Heart left ventricle (tissue), 16 donors: ENCODE data around the gene FILIP1. TPM values are rescaled to one million over a fixed set of nuclear protein-coding genes. Genes with fewer than 3 reads are reported as not detected.

ENCODE experiments used
- ATAC-seq, 4 donors: fragments of 200-7000 bp; cut with Tn5 transposase; one replicate each; pipeline ENCODE4 v1.9.1; 2020 to 2022; ENCODE audit warnings: moderate library complexity in 4 of 4, mild to moderate bottlenecking in 3 of 4, moderate number of reproducible peaks in 1 of 4
- DNase-seq, 5 donors: peaks; one replicate each; pipeline ENCODE4 v3.0.0-alpha.2; 2020
- H3K27ac ChIP-seq, 12 donors: fragments of 200-600 bp; sonication (generic) in 4 of 12; one replicate each; pipeline versions ENCODE4 v1.5.0 to v1.8.0; 2016 to 2022; ENCODE audit warnings: mild to moderate bottlenecking in 2 of 12
- H3K27me3 ChIP-seq, 9 donors: fragments of 200-600 bp; sonication (generic) in 2 of 9; one replicate each; pipeline versions ENCODE4 v1.5.1 to v1.8.0; 2016 to 2022; ENCODE audit warnings: mild to moderate bottlenecking in 3 of 9
- H3K36me3 ChIP-seq, 9 donors: fragments of 200-600 bp; sonication (generic) in 2 of 9; one replicate each; pipeline versions ENCODE4 v1.5.0 to v1.8.0; 2018 to 2022; ENCODE audit warnings: mild to moderate bottlenecking in 2 of 9
- H3K4me1 ChIP-seq, 12 donors: fragments of 200-600 bp; sonication (generic) in 4 of 12; one replicate each; pipeline versions ENCODE4 v1.5.0 to v1.8.0; 2016 to 2022; ENCODE audit warnings: mild to moderate bottlenecking in 3 of 12
- H3K4me3 ChIP-seq, 12 donors: fragments of 200-600 bp; sonication (generic) in 4 of 12; one replicate each; pipeline versions ENCODE4 v1.5.0 to v1.8.0; 2017 to 2022; ENCODE audit warnings: mild to moderate bottlenecking in 9 of 12, moderate library complexity in 4 of 12
- H3K9me3 ChIP-seq, 12 donors: fragments of 200-600 bp; sonication (generic) in 4 of 12; one replicate each; pipeline versions ENCODE4 v1.5.0 to v1.8.0; 2016 to 2022; ENCODE audit warnings: mild to moderate bottlenecking in 1 of 12
- POLR2A ChIP-seq, 2 donors: fragments of 450-650 bp; IDR thresholded peaks; one replicate each; pipeline ENCODE4 v1.6.1; 2017; ENCODE audit warnings: antibody characterized with exemption in 2 of 2, mild to moderate bottlenecking in 2 of 2, moderate library complexity in 2 of 2
- WGBS, 4 donors: extraction: QIAGEN DNeasy Blood & Tissue Kit in 2 of 4; methylation state at CpG; one replicate each; pipeline versions ENCODE4 v1.1.5 to v1.1.7; 2013 to 2018; 5-methylcytosine and 5-hydroxymethylcytosine counted together
- intact Hi-C, 10 donors: fragments of 100-400 bp; cut with DNase I; formaldehyde crosslinking; loops; one replicate each; pipeline versions ENCODE4 v1.11.1 to v1.14.2; 2022
- polyA plus RNA-seq, 2 donors: library from polyadenylated mRNA; stranded (reverse); fragments of 200-250 nt; gene quantifications; one replicate each; pipeline ENCODE4 v1.2.3, GENCODE V29; 2013
- total RNA-seq, 9 donors: library from RNA; depleted of rRNA in 2 of 9; stranded (reverse); fragments of >200 nt in 2 of 9; fragmentation: NEBNext Ultra II Directional in 3 of 9; extraction: Animal tissue kit (Norgen Biotek cat#: 25700) in 3 of 9; gene quantifications; one replicate each; pipeline versions ENCODE4 v1.1.0 to v1.2.4, GENCODE V29; 2016 to 2023
- TF ChIP-seq, protein P1 (sequence below), 12 donors: fragments of 200-600 bp; sonication (generic) in 4 of 12; IDR thresholded peaks; one replicate each; pipeline versions ENCODE4 v1.5.0 to v1.8.0; 2018 to 2022; ENCODE audit warnings: antibody characterized with exemption in 12 of 12, mild to moderate bottlenecking in 5 of 12
- donor health status: ischemic (EF 13 %, LVEDD 7.1; RV severe dilation, severe dysfunction).
- donor health status: healthy with polysubstance abuse.
- donor health status: DM: no; HTN: yes; CAD: no.
- donor health status: DM: no; HTN: no; CAD: no.
- donor health status: ischemic (EF 25% LVEDD 6.9; RV normal size, moderate dysfunction).
- donor health status: ischemic (EF 25% LVEDD 5.7; RV mildly dilated, moderate dysfunction).
- donor health status: healthy.
- donor health status: DM: yes; HTN: yes; CAD: no.
- donor health status: ischemic (EF 35%, LVEDD 5.7; RV mildly dilated, moderate dysfunction).
- donor health status: nonischemic (EF 11% LVEDD 7.7; RV severe dilation, severe dysfunction).
- donor health status: DM: yes; HTN: yes; CAD: no.
- donor health status: PGD.
- donor health status: ischemic (EF 29% LVEDD 5.4; RV normal size, mild dysfunction).
- donor health status: nonischemic (EF 23%, LVEDD 6.1; RV moderate dilation, normal function).

FILIP1 gene
- total and polyA plus RNA-seq, 11 donors = 49.2 to 230 (median 158) TPM

DNA sequence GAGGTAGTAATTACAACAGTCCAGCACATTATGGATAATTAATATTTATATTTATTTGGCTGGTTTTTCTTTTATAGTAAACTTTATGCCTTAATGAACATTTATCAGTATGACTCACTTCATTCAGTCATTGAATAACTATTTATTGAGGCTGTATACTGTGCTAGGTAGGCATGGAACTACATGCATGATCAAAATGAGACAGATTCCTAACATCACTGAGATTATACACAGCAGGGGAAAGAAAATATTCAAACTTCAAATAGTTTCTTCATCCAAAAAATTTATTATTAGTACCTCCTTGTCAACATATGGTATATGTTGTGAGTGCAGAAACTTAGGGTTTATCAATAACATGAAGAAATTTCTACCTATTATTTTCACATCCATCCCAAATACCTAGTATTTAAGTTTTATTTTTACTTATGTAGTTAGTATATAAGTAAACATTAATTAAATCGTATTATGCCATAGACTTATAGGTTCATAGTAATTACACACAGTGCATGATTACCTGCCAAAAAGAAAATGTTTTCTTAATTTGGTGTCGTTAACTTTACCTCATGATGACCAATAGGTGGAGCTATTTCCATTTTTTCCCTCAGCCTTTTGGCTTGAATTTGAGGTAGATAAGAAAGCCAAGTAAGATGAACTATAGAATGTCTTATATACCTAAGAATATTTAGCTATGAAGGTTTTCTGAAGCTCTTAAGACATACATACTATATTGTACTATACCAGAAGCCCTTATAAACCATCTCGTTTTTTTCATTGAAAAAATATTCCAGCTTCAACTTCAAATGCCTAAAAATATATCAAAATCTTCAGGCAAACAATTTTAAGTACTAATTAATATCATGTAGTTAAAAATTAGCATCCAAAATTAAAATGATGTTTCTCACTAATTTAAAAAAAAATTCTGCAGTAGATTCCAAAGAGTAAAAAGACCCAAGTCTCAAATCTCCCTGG, 196.5 kb downstream of the FILIP1 start:
- Histone ChIP-seq H3K36me3 (peaks cover 0 to 35% (median 3%) of the 10 kb centered on the region in 9 donors), H3K4me1 (peaks cover 0 to 31% (median 21%) of the 10 kb centered on the region in 12 donors), H3K27ac (no peak overlapping the region), H3K4me3 (no peak overlapping the region), H3K9me3 (no peaks in the 10 kb centered on the region), H3K27me3 (no peaks in the 10 kb centered on the region)
- 20 to 23% (median 21%) methylated on average over 3 of the region's 3 CpGs for WGBS, 4 donors
- TF ChIP-seq, protein P1, sequence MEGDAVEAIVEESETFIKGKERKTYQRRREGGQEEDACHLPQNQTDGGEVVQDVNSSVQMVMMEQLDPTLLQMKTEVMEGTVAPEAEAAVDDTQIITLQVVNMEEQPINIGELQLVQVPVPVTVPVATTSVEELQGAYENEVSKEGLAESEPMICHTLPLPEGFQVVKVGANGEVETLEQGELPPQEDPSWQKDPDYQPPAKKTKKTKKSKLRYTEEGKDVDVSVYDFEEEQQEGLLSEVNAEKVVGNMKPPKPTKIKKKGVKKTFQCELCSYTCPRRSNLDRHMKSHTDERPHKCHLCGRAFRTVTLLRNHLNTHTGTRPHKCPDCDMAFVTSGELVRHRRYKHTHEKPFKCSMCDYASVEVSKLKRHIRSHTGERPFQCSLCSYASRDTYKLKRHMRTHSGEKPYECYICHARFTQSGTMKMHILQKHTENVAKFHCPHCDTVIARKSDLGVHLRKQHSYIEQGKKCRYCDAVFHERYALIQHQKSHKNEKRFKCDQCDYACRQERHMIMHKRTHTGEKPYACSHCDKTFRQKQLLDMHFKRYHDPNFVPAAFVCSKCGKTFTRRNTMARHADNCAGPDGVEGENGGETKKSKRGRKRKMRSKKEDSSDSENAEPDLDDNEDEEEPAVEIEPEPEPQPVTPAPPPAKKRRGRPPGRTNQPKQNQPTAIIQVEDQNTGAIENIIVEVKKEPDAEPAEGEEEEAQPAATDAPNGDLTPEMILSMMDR (IDR thresholded peaks at IDR 0.05) = peak; percentile 65 to 87 (median 78)
- TF ChIP-seq POLR2A (IDR thresholded peaks at IDR 0.05) = no peak
- intact Hi-C loops = loop anchor here in 9 of 10 donors (1.0 to 10.0 kb wide), 9 partner anchors 55 to 230 kb away; no protein-coding TSS in a partner anchor
- ATAC-seq (peak in 3 of 4 donors; percentile 34 to 46 (median 36)), DNase-seq (no peak)

- no peak for ATAC-seq
These were observed 201.0 kb downstream of the FILIP1 start for GRCh38 chr6:75292555-75292954.

DNA sequence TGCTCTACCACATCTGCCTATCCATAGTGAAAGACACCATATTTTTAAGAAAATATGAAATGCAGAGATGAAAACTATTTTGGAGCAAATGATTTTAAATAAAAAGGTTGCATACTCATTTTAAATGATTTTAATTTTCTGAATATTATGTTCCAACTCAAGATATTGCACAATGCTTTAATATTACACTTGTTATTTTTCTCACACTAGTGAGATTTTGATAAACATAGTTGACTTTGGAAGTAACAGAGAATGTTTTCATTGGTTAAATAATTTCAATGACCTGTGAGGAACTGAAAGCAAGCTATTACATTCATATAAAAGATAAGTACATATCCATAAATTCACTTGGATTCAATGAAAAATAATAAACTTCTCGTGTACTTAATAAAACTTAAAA, 201.9 kb downstream of the FILIP1 start:
- no peak for DNase-seq
- H3K4me1 ChIP-seq = peaks cover 0 to 34% (median 7%) of the 10 kb centered on the region in 12 donors
- no peak for ATAC-seq
- no peaks in the 10 kb centered on the region for H3K27me3 ChIP-seq
- H3K27ac ChIP-seq = peak overlapping the region in 1 of 12 donors; percentile 22
- peaks cover 0 to 44% (median 6%) of the 10 kb centered on the region in 9 donors for H3K36me3 ChIP-seq
- WGBS, 4 donors = 76 to 88% (median 85%) methylated on average over 1 of the region's 1 CpG
- H3K9me3 ChIP-seq = no peaks in the 10 kb centered on the region
- H3K4me3 ChIP-seq = no peak overlapping the region
- no peak for TF ChIP-seq POLR2A (IDR thresholded peaks at IDR 0.05)
- TF ChIP-seq, protein P1 (IDR thresholded peaks at IDR 0.05) = no peak
- intact Hi-C loops = loop anchor here in 1 of 10 donors (10.0 kb wide), 1 partner anchor 233 kb away; no protein-coding TSS in a partner anchor

More at GRCh38 chr6:75292555-75292954, 201.0 kb downstream of the FILIP1 start:
- Histone ChIP-seq H3K9me3 (no peaks in the 10 kb centered on the region), H3K27ac (peak overlapping the region in 3 of 12 donors; percentile 12 to 22 (median 14)), H3K4me3 (no peak overlapping the region), H3K27me3 (no peaks in the 10 kb centered on the region), H3K36me3 (peaks cover 0 to 44% (median 6%) of the 10 kb centered on the region in 9 donors), H3K4me1 (peaks cover 0 to 34% (median 6%) of the 10 kb centered on the region in 12 donors)
- intact Hi-C loops = loop anchor here in 1 of 10 donors (10.0 kb wide), 1 partner anchor 232 kb away; no protein-coding TSS in a partner anchor
- TF ChIP-seq POLR2A (IDR thresholded peaks at IDR 0.05) = no peak
- TF ChIP-seq, protein P1 (IDR thresholded peaks at IDR 0.05) = no peak
- WGBS, 4 donors = 73 to 87% (median 77%) methylated on average over 2 of the region's 2 CpGs
- DNase-seq = no peak

GRCh38 chr6:75291331-75291730, 202.3 kb downstream of the FILIP1 start:
- no peak for TF ChIP-seq POLR2A (IDR thresholded peaks at IDR 0.05)
- TF ChIP-seq, protein P1 (IDR thresholded peaks at IDR 0.05) = no peak
- Histone ChIP-seq H3K27me3 (no peaks in the 10 kb centered on the region), H3K4me1 (peaks cover 0 to 34% (median 8%) of the 10 kb centered on the region in 12 donors), H3K9me3 (no peaks in the 10 kb centered on the region), H3K4me3 (no peak overlapping the region), H3K27ac (peak overlapping the region in 2 of 12 donors; percentile 22 to 35), H3K36me3 (peaks cover 0 to 44% (median 6%) of the 10 kb centered on the region in 9 donors)
- intact Hi-C loops = loop anchor here in 1 of 10 donors (10.0 kb wide), 1 partner anchor 233 kb away; no protein-coding TSS in a partner anchor
- ATAC-seq (peak in 2 of 4 donors; percentile 24 to 56), DNase-seq (no peak)
- 63 to 73% (median 67%) methylated on average over 2 of the region's 2 CpGs for WGBS, 4 donors
